Breast epithelium (tissue), 3 donors: ENCODE measurements around the gene ZCCHC3.

Source experiments
- POLR2A ChIP-seq: fragments of 450-650 bp; IDR thresholded peaks from one replicate; pipeline ENCODE4 v1.6.1; 2016; ENCODE audit warnings: antibody characterized with exemption, mild to moderate bottlenecking, moderate library complexity
- POLR2AphosphoS5 ChIP-seq, 3 donors: sonication (generic); formaldehyde crosslinking; IDR thresholded peaks; one replicate each; pipeline ENCODE4 v1.6.1; 2017; ENCODE audit warnings: antibody characterized with exemption in 3 of 3
- TF ChIP-seq, protein P1 (sequence below), 3 donors: fragments of 450-650 bp; IDR thresholded peaks; one replicate each; pipeline ENCODE4 v1.5.1; 2016 to 2017; ENCODE audit warnings: antibody characterized with exemption in 3 of 3, mild to moderate bottlenecking in 3 of 3, moderate library complexity in 3 of 3

- TF ChIP-seq, protein P1, sequence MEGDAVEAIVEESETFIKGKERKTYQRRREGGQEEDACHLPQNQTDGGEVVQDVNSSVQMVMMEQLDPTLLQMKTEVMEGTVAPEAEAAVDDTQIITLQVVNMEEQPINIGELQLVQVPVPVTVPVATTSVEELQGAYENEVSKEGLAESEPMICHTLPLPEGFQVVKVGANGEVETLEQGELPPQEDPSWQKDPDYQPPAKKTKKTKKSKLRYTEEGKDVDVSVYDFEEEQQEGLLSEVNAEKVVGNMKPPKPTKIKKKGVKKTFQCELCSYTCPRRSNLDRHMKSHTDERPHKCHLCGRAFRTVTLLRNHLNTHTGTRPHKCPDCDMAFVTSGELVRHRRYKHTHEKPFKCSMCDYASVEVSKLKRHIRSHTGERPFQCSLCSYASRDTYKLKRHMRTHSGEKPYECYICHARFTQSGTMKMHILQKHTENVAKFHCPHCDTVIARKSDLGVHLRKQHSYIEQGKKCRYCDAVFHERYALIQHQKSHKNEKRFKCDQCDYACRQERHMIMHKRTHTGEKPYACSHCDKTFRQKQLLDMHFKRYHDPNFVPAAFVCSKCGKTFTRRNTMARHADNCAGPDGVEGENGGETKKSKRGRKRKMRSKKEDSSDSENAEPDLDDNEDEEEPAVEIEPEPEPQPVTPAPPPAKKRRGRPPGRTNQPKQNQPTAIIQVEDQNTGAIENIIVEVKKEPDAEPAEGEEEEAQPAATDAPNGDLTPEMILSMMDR (IDR thresholded peaks at IDR 0.05) = no peak
- TF ChIP-seq POLR2A = no peak
- peak in 1 of 3 donors; percentile 12 for TF ChIP-seq POLR2AphosphoS5 (IDR thresholded peaks at IDR 0.05)
These were observed 49.4 kb downstream of the ZCCHC3 start, which contains the start of gene NRSN2 for GRCh38 chr20:346640-347316.
